Fibroblast of skin of right biceps (primary cell): ENCODE data around the gene NEU4.
"Not testable (repeated sequence)": the region's sequence is repeated elsewhere in the genome, so short reads cannot be mapped to it uniquely, and the experiment has no call there.

Experiments used
- DNase-seq: peaks from one replicate; pipeline ENCODE4 v3.0.0-alpha.2; 2013

NEU4 gene

GRCh38 chr2:241808721-241809382 is at the start of gene NEU4:
NEU4 (plus strand) TSS chr2:241809193; CDS start chr2:241814485, 5,292 bp downstream.
- DNase-seq, result no peak

- DNase-seq, result not testable (repeated sequence)
Measured at GRCh38 chr2:241759893-241760292, 49.1 kb upstream of the NEU4 start.

GRCh38 chr2:241760301-241760771 is 48.7 kb upstream of the NEU4 start:
- DNase-seq, result no peak

GRCh38 chr2:241762321-241762932 is 46.6 kb upstream of the NEU4 start:
- no peak for DNase-seq

- no peak for DNase-seq
Measured at GRCh38 chr2:241762933-241763369, 46.0 kb upstream of the NEU4 start.

- DNase-seq, result no peak
Measured at GRCh38 chr2:241763551-241764274, 45.3 kb upstream of the NEU4 start.

GRCh38 chr2:241764275-241765241 is 44.4 kb upstream of the NEU4 start:
- DNase-seq, result no peak

- DNase-seq, result no peak
Measured at GRCh38 chr2:241767464-241768250, 41.3 kb upstream of the NEU4 start.

GRCh38 chr2:241768251-241768711 is 40.7 kb upstream of the NEU4 start:
- no peak for DNase-seq

- no peak for DNase-seq
Measured at GRCh38 chr2:241768850-241769249, 40.1 kb upstream of the NEU4 start.

- no peak for DNase-seq
Measured at GRCh38 chr2:241769819-241770184, 39.2 kb upstream of the NEU4 start.

GRCh38 chr2:241770185-241770935 is 38.6 kb upstream of the NEU4 start:
- DNase-seq, result no peak

- no peak for DNase-seq
Measured at GRCh38 chr2:241770936-241771285, 38.1 kb upstream of the NEU4 start.

- peak; percentile 45 for DNase-seq
Measured at GRCh38 chr2:241771286-241772062, 37.5 kb upstream of the NEU4 start.

- no peak for DNase-seq
Measured at GRCh38 chr2:241772063-241772499, 36.9 kb upstream of the NEU4 start.

GRCh38 chr2:241773511-241774418 is 35.2 kb upstream of the NEU4 start:
- no peak for DNase-seq

GRCh38 chr2:241774419-241775222 is 34.4 kb upstream of the NEU4 start:
- DNase-seq, result peak; percentile 86
